Inflammatory macrophage treated with lipopolysaccharide for 4 hours (primary cell): ENCODE data around the gene CTTNBP2.

Experiments used
- DNase-seq: peaks from one replicate; pipeline ENCODE4 v3.0.0-alpha.2; 2020

CTTNBP2 gene

DNA sequence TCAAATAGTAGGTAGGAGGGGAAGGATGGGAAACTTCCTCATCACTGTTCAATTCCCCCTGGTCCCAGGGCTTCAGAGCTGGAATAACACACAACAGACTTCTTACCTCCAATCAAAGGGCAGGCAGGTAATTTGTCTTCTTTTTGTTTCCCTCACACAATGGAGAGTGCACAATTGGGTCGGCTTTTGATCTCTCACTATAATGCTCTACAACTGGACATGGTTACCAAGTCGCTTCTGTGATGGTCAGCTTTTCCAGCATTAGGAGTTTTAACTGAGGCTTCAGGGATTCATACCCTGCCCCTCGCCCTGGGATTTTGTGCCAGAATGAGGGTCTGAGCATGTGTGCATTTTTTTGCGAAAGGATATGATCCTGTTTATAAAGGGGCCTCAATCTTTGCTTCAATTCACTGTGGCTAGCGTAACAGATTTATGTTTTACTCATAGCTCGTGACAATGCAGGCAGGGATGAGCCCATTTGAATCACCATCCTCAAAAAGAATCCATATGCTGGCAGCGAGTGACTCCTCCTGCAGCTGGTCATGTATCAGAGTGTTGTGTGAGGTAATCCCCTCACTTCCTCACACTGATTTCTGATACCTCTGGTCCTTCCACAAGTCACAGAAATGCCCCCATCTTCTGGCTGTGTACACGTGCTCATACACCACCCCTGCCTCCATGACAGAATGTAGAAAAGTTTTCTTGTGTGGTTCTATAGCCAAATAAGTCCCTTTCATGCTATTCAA lies 189.6 kb downstream of the CTTNBP2 start:
- DNase-seq = no peak

DNA sequence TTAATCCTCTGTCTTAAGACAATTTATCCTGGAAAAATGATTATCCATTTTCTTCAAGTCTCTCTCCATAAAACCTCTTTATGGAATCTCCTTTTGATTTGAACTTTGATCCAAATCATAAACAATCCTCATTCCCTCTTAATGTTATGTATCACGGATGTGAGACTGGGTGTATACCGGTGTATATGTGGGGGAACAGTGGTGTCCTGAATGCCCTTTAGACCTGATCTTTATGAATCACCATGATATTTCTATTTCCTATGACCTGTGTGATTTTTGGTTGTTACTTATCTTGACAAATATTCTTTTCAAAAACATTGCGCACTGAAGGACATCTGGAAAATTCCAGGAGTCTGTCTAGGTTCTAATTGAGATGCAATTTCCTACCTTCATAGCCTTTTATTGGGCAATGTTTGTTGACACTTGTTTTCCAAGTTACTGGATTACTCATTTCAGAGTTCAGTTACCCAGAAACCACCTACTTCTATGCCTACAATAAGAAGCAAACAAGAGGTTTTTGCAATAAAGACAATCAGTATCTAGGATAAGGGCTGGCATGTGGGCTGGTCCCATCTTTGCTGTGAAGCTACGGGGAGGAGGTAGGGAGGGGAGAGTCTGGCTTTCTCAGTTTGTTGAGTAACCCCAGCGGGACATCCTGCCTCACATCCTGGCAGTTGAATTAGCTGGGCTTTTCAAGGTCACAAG lies 190.4 kb downstream of the CTTNBP2 start:
- no peak for DNase-seq

DNA sequence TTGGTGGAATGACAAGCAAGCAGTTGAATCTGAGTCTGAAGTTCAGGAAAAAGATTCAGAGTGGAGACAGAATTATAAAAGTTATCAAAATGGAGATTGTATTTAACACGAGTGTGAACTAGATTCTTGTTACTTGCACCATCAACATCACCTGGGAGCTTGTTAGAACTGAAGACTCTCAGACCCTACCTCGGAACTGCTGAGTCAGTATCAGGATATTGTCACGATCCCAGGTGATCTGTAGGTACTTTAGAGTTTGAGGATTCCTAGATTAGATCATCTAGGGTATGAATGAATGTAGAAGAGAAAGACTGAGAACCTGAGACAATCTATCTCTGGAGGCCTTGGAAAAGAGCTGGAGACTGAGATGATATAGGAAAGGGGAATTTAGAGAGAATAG lies 194.1 kb downstream of the CTTNBP2 start:
- no peak for DNase-seq

DNA sequence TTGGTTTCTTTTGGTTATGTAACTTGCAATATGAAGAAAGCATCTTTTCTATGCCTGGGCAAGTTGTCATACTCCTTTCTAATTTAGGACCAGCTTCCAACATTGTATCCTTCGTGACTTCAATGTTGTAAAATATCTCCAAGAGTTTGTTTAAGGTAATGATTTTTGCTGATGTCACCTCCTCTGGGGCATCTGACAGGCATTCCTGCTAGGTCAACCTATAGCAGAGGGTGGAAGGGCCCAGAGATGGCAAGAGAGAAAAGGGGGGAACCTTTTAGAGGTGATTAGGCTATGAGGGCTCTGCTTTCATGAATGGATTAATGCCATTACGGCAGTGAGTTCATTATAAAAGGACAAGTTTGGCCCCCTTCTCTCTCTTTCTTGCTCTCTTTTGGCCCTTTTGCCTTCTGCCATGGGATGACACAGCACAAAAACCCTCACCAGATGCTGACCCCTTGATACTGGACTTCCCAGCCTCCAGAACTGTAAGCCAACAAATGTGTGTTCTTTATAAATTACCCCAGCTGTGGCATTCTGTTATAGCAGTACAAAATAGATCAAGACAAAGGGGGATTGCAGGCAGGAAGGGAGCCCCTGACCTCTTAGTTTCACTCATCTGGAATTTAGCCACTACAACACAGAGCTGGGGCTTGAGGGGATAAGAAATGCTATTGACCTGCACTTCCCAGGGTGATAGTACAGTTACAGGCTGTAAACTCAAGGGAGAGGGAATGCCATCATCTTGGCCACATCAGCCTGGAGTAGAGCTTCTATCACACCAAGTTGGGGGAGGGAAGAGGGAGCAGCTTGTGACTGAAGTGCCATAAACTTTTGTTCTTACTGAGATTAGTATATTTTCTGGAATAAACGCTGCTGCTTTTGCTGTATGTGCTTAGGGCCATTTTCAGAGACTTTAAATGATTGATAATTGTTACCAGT lies 197.5 kb downstream of the CTTNBP2 start:
- DNase-seq = no peak

DNA sequence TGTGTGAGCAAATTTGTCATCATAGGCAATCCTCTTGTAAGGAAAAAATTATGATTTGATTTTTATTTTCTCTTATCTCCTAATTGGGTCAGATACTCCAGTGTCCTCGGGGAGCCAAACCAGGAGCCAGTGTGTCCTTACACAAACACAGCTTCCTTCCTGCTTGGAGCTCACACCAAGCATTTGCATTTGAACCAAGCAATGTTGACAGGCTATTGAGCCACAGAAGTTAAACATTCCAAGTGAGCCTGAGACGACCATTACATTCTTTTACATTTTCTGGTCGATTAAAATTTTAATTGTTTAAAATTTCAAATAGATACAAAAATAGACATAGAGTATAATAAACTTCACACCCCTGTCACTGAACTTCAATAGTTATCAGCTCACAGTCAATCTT lies 198.6 kb downstream of the CTTNBP2 start:
- DNase-seq = no peak

DNA sequence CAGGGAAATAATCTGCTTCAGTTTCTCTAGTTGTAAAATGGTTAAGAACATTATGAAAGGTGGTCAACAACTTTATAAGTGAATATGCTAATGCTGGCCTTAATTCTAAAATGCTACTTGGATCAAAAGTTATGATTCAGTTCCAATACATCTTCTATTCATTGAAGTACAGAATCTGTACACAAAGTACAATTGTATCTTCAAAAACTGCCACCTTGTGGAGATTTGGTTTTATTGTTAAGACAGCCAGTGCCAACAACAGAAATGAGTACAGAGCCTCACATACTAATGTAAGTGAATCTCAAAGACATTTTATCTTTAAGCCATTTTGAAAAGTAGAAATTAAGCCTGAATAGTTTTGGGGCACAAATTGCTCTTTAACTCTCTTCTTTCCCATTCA lies 199.4 kb downstream of the CTTNBP2 start:
- no peak for DNase-seq

DNA sequence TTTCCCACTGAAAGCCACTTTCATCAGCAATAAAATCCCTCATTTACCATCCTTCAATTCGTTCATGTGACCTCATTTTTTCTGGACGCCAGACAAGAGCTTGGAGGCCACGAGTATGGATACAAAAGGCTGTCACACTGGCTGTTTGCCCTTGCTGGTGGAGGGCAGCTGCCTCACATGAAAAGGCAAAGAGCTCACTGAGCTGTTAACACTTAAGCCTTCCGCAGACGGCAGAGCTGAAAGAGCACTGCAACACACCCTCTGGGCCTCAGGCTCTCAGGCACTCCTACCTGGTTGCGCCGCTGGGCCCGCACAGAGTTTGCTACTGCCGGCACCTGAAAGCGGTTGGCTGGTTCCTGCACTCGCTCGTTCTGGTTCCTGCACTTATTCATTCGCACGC lies 199.9 kb downstream of the CTTNBP2 start:
- DNase-seq = no peak

DNA sequence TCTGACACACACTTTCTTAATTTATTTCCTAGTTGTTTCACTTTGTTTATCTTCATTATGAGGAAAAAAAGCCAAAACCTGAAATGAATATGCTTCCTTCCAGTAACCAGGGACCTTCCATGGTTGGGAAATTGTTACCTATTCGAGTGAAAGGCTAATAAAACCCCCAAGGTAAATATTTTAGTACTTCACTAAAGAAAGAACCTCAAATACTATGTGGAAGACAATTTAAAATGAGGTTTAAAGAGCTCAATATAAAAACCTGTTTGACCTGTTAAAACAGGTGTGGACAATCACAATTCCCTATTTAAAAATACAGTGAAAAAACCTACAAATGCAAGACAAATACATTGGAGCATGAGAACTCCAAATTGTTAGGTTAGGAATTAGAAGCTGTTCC lies 200.8 kb downstream of the CTTNBP2 start:
- no peak for DNase-seq

DNA sequence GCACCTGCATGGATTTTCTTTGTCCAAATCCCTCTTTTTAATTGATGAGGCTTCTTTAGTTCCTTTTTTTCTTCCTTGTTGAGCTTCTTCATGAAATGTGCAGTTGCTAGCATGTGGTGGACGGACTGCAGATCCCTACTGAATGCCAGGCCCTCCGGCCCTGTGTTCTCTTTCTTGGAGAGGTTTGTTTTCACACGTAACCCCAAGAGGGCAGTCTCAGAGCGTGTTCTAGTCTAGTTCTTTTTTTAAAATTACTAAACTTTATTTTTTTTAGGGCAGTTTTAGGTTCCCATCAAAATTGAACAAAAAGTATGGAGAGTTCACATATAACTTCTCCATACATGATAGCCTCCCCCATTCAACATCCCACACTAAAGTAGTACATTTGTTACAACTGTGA lies 203.4 kb downstream of the CTTNBP2 start:
- DNase-seq = no peak

DNA sequence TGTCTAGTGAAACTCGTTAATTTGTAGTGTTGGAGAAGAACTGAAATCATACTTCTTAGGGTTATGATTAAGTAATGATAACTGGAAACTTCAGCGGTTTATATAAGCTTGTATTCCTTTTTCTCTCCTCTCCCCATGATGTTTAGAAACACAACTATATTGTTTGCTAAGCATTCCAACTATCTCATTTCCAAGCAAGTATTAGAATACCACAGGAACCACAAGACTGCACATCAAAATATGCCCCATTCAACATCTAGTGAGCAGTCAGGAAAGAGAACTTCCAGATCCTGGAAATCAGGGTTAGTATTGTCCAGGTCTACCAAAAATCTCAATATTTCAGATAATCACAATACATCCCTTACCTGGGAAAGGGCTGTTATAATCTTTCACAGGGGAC lies 205.8 kb downstream of the CTTNBP2 start:
- no peak for DNase-seq

DNA sequence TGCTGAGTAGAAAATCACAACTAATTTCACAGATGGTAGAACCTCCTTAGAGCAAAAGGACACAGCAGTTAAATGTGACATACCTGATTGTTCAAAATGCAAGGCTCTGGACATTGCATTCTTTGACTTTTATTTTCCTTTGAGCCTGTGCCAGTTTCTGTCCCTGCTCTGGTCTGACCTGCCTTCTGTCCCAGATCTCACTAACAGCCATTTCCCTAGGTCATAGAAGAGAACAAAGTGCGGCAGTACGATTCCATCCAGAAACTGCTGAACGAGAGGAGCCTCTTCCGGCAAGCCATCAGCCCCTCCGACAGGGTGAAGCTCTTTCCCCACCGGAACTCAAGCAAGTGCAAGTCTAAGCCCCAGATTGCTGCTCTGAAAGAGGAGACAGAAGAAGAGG lies 206.6 kb downstream of the CTTNBP2 start:
- no peak for DNase-seq

DNA sequence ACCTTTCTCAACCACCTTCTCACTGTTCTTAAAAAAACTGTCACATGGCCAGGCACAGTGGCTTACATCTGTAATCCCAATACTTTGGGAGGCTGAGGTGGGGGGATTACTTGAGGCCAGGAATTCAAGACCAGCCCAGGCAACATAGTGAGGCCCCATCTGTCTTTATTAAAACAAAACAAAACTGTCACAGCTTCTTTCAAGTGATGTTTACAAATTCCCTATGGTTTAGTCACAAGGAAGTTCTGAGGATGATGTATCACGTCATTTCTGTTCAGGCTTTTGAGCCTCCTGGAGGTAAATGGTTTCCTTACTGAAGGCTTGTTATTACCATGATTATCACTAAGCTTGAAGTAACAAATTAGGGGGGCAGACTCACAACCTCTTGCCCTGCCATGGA lies 207.2 kb downstream of the CTTNBP2 start:
- no peak for DNase-seq

DNA sequence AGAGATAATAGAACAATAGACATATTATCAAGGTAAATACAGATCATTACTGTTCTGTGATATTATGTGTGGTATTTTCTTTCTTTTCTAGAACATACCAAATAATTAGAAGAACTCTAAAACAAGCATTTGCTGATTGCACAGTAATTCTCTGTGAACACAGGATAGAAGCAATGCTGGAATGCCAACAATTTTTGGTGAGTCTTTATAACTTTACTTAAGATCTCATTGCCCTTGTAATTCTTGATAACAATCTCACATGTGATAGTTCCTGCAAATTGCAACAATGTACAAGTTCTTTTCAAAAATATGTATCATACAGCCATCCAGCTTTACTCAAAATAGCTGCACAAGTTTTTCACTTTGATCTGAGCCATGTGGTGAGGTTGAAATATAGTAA lies 207.9 kb downstream of the CTTNBP2 start:
- DNase-seq = no peak

DNA sequence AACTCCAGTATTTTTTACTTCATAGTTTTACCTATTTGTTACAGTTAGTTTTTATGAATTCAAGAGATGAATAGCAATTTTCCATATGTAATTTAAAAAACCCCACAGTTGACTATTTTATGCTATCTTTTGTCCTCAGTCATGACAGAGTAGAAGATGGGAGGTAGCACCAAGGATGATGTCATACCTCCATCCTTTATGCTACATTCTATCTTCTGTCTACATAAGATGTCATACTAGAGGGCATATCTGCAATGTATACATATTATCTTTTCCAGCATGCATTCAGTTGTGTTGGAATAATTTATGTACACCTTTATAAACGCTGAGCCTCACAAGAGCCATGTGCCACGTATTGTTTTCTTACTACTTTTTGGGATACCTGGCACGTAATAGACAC lies 209.2 kb downstream of the CTTNBP2 start:
- no peak for DNase-seq

DNA sequence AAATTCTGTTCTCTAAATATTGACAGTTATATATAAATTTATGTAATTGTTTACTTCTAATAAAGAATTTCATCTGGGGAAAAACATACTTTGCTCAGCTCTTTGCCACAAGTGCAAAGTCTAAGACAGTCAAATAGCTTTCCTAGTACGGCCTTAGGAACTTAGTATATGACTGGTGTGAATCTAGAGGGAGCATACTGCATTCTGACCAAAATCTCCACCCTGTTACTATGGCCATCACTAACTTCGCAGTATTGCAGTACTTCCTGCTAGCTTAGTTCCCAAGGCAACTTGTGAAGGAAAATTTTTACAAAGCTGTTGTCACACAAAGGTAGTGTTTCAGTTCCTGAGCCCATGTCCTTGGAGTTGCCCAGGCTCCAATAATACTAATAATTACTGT lies 211.9 kb downstream of the CTTNBP2 start:
- DNase-seq = no peak
